A549 (cell line): ENCODE measurements around the gene DHRS7B. TPM values are rescaled to one million over a fixed set of nuclear protein-coding genes. Genes with fewer than 3 reads are reported as not detected.

ENCODE experiments used
- ATAC-seq, 2 experiments: fragments of 200-7000 bp in 1 of 2; fragments of >200 bp in 1 of 2; cut with Nextera tagmentation in 1 of 2; cut with Tn5 transposase in 1 of 2; 3 replicates each; pipeline versions ENCODE4 v1.8.0 to v1.9.1; 2018 to 2020; ENCODE audit warnings: mild to moderate bottlenecking in 1 of 2, moderate library complexity in 1 of 2
- CTCF ChIA-PET: fragments of 300-600 bp; sonication (Branson Sonifier 250); formaldehyde crosslinking; extraction: SDS; loops from one replicate; lab custom pipeline; 2021; ENCODE audit warnings: antibody characterized with exemption, inconsistent platforms; lab: Yijun Ruan, JAX
- POLR2A ChIA-PET: fragments of 350-600 bp; formaldehyde crosslinking; extraction: SDS; loops from one replicate; lab custom pipeline; 2021; ENCODE audit warnings: antibody characterized with exemption, inconsistent platforms; lab: Yijun Ruan, JAX
- DNase-seq, 2 experiments: peaks; one replicate each; pipeline versions ENCODE4 v3.0.0 to v3.0.0-alpha.2; 2011 to 2016; ENCODE audit warnings: low read depth in 1 of 2, low spot score in 1 of 2
- FAIRE-seq: peaks from 2 replicates; lab custom pipeline; 2011; peaks lifted over from hg19 to GRCh38; lab: Jason Lieb, UNC
- H3K27ac ChIP-seq, 2 experiments: fragments of >200 bp; sonication (Bioruptor Twin); formaldehyde crosslinking; 3 replicates each; pipeline ENCODE4 v1.5.1; 2016 to 2017
- H3K4me1 ChIP-seq: fragments of >200 bp; sonication (Bioruptor Twin); formaldehyde crosslinking; 3 replicates; pipeline ENCODE4 v1.6.1; 2016
- H3K4me2 ChIP-seq: fragments of >200 bp; sonication (Bioruptor Twin); formaldehyde crosslinking; 3 replicates; pipeline ENCODE4 v1.6.1; 2016
- H3K4me3 ChIP-seq: fragments of >200 bp; sonication (Bioruptor Twin); formaldehyde crosslinking; 3 replicates; pipeline ENCODE4 v1.5.1; 2016
- H3K9me3 ChIP-seq: fragments of >200 bp; sonication (Bioruptor Twin); formaldehyde crosslinking; 3 replicates; pipeline ENCODE4 v1.6.1; 2016
- BHLHE40 ChIP-seq: IDR thresholded peaks from 2 replicates; pipeline ENCODE4 v1.6.1; 2012; ENCODE audit warnings: low read depth, low read length, inconsistent platforms
- CHD2 ChIP-seq: fragments of 150-350 bp; IDR thresholded peaks from 2 replicates; pipeline ENCODE4 v1.6.1; 2014; ENCODE audit warnings: low read length; ENCODE audit not compliant: partially characterized antibody
- EHF ChIP-seq: fragments of 250-450 bp; sonication (Bioruptor Pico); IDR thresholded peaks from 2 replicates; pipeline ENCODE4 v1.5.0; 2020; ENCODE audit warnings: mild to moderate bottlenecking
- EHMT2 ChIP-seq: fragments of 200-600 bp; sonication (generic); IDR thresholded peaks from 2 replicates; pipeline ENCODE4 v1.6.1; 2016; ENCODE audit warnings: antibody characterized with exemption, low read depth, mild to moderate bottlenecking, moderate library complexity
- FOSB ChIP-seq: fragments of 250-450 bp; sonication (Bioruptor Pico); IDR thresholded peaks from 2 replicates; pipeline ENCODE4 v1.5.0; 2020; ENCODE audit warnings: mild to moderate bottlenecking, moderate library complexity
- GATA3 ChIP-seq: IDR thresholded peaks from 2 replicates; pipeline ENCODE4 v1.6.1; 2012; ENCODE audit warnings: borderline replicate concordance
- HDAC2 ChIP-seq: fragments of 200-600 bp; sonication (generic); IDR thresholded peaks from 2 replicates; pipeline ENCODE4 v1.6.1; 2016
- HEYL ChIP-seq: fragments of 250-450 bp; sonication (Bioruptor Pico); IDR thresholded peaks from 2 replicates; pipeline ENCODE4 v1.8.0; 2021; ENCODE audit warnings: mild to moderate bottlenecking, moderate library complexity
- HOXA7 ChIP-seq: fragments of 250-450 bp; sonication (Bioruptor Pico); IDR thresholded peaks from 2 replicates; pipeline ENCODE4 v1.5.0; 2020; ENCODE audit warnings: mild to moderate bottlenecking, moderate library complexity
- KDM1A ChIP-seq: fragments of 200-600 bp; sonication (generic); IDR thresholded peaks from 2 replicates; pipeline ENCODE4 v1.6.1; 2016; ENCODE audit warnings: low read depth, mild to moderate bottlenecking
- MAZ ChIP-seq: fragments of 150-350 bp; IDR thresholded peaks from 2 replicates; pipeline ENCODE4 v1.6.1; 2014; ENCODE audit warnings: antibody characterized with exemption, low read depth, low read length, borderline replicate concordance
- MYC ChIP-seq: IDR thresholded peaks from 2 replicates; pipeline ENCODE4 v1.6.1; 2012; ENCODE audit warnings: mild to moderate bottlenecking, inconsistent platforms, low read length, improper control_type of control experiment, borderline replicate concordance
- NFE2L2 ChIP-seq: fragments of 150-350 bp; conservative IDR thresholded peaks from 2 replicates; pipeline ENCODE4 v1.6.1; 2014; ENCODE audit warnings: low read length
- NR3C1 ChIP-seq: fragments of >200 bp; sonication (Bioruptor Twin); formaldehyde crosslinking; IDR thresholded peaks from 3 replicates; pipeline ENCODE4 v1.6.1; 2017
- PBX3 ChIP-seq: IDR thresholded peaks from 2 replicates; pipeline ENCODE4 v1.6.1; 2012
- PHF8 ChIP-seq: fragments of 200-600 bp; sonication (generic); IDR thresholded peaks from 2 replicates; pipeline ENCODE4 v1.6.1; 2016; ENCODE audit warnings: low read depth, mild to moderate bottlenecking, antibody characterized with exemption, moderate library complexity, borderline replicate concordance
- POLR2A ChIP-seq: IDR thresholded peaks from 2 replicates; pipeline ENCODE4 v1.6.1; 2012; ENCODE audit warnings: mild to moderate bottlenecking, low read length
- RAD21 ChIP-seq, 2 experiments: fragments of >200 bp in 1 of 2; sonication (Bioruptor Twin) in 1 of 2; formaldehyde crosslinking in 1 of 2; IDR thresholded peaks in 1 of 2; conservative IDR thresholded peaks in 1 of 2; 2 replicates in 1 of 2; 3 replicates in 1 of 2; pipeline ENCODE4 v1.6.1; 2012 to 2018; ENCODE audit warnings: inconsistent platforms in 1 of 2
- REST ChIP-seq: fragments of 200-600 bp; sonication (generic); IDR thresholded peaks from 2 replicates; pipeline ENCODE4 v1.6.1; 2016; ENCODE audit warnings: antibody characterized with exemption, mild to moderate bottlenecking, moderate library complexity
- RNF2 ChIP-seq: fragments of 200-600 bp; sonication (generic); IDR thresholded peaks from 2 replicates; pipeline ENCODE4 v1.6.1; 2016; ENCODE audit warnings: low read depth, mild to moderate bottlenecking, antibody characterized with exemption, moderate library complexity, borderline replicate concordance
- SMC3 ChIP-seq: fragments of >200 bp; sonication (Bioruptor Twin); formaldehyde crosslinking; IDR thresholded peaks from 3 replicates; pipeline ENCODE4 v1.6.1; 2018; ENCODE audit warnings: inconsistent platforms
- ZC3H11A ChIP-seq: fragments of 450-650 bp; IDR thresholded peaks from 2 replicates; pipeline ENCODE4 v1.6.1; 2014; ENCODE audit warnings: antibody characterized with exemption, mild to moderate bottlenecking
- ZFP36 ChIP-seq: fragments of 450-650 bp; IDR thresholded peaks from 2 replicates; pipeline ENCODE4 v1.6.1; 2014; ENCODE audit warnings: borderline replicate concordance; ENCODE audit not compliant: partially characterized antibody
- WGBS: methylation state at CpG from one replicate; pipeline ENCODE4 v1.1.6; 2017; ENCODE audit errors: missing lambda C conversion rate; 5-methylcytosine and 5-hydroxymethylcytosine counted together
- polyA plus RNA-seq, 4 experiments: library from polyadenylated mRNA; depleted of rRNA in 3 of 4; stranded (reverse); fragments of >200 nt; fragmentation: RNase III in 1 of 4; extraction: RNeasy Plus Mini Kit Qiagen cat#74134 plus additional on column Dnase treatment in 1 of 4; gene quantifications; 2 replicates in 3 of 4; 3 replicates in 1 of 4; pipeline ENCODE4 v1.2.3, GENCODE V29; 2011 to 2017
- TF ChIP-seq, protein P1 (sequence below): fragments of >200 bp; sonication (Bioruptor Twin); formaldehyde crosslinking; IDR thresholded peaks from 3 replicates; pipeline ENCODE4 v1.5.1; 2016

DHRS7B gene
- polyA plus RNA-seq, 2 of the 4 experiments (the other 2 are of a cell fraction) = 23.6 to 25.4 TPM

- TF ChIP-seq EHMT2 (no peak), PHF8 (no peak), HDAC2 (no peak), BHLHE40 (no peak), CHD2 (no peak), MYC (no peak), SMC3 (peak; percentile 59)
- TF ChIP-seq, protein P1, sequence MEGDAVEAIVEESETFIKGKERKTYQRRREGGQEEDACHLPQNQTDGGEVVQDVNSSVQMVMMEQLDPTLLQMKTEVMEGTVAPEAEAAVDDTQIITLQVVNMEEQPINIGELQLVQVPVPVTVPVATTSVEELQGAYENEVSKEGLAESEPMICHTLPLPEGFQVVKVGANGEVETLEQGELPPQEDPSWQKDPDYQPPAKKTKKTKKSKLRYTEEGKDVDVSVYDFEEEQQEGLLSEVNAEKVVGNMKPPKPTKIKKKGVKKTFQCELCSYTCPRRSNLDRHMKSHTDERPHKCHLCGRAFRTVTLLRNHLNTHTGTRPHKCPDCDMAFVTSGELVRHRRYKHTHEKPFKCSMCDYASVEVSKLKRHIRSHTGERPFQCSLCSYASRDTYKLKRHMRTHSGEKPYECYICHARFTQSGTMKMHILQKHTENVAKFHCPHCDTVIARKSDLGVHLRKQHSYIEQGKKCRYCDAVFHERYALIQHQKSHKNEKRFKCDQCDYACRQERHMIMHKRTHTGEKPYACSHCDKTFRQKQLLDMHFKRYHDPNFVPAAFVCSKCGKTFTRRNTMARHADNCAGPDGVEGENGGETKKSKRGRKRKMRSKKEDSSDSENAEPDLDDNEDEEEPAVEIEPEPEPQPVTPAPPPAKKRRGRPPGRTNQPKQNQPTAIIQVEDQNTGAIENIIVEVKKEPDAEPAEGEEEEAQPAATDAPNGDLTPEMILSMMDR = peak; percentile 74
These were observed 2.4 kb downstream of the DHRS7B start (continued) for GRCh38 chr17:21129023-21129681.

- TF ChIP-seq MAZ (no peak), RNF2 (no peak), HOXA7 (no peak), EHF (no peak), NR3C1 (no peak), NFE2L2 (no peak), POLR2A (no peak), ZC3H11A (no peak), REST (no peak), HDAC2 (no peak), RAD21 (conservative IDR thresholded peaks at IDR 0.05 in 1 of 2, IDR thresholded peaks at IDR 0.05 in 1 of 2) (no peak), PBX3 (no peak), KDM1A (no peak), ZFP36 (no peak), HEYL (CRISPR knock-in tag) (no peak), FOSB (CRISPR knock-in tag) (no peak), GATA3 (no peak), MYC (no peak), BHLHE40 (no peak)
- FAIRE-seq = no peak
- Histone ChIP-seq H3K4me1 (peaks cover 8% of the 10 kb centered on the region; the same call in 2 of the 3 replicates), H3K4me2 (no peak overlapping the region), H3K27ac (no peak overlapping the region), H3K9me3 (no peaks in the 10 kb centered on the region), H3K4me3 (no peak overlapping the region)
- DNase-seq = no peak
- WGBS = 58% methylated on average over 4 of the region's 4 CpGs
- ATAC-seq = no peak
- ChIA-PET CTCF (interaction anchor here (1.6 to 8.8 kb wide), 3 partner anchors 12 to 381 kb away, joined by 5 to 60 read pairs (median 20); no protein-coding TSS in a partner anchor), POLR2A (no interaction called here)
These were observed 4.4 kb downstream of the DHRS7B start for GRCh38 chr17:21131137-21131536.
